H1 (cell line): Measurements from ENCODE around the gene TRIM28.

Experiments
- CEBPB ChIP-seq: IDR thresholded peaks from 2 replicates; pipeline ENCODE4 v1.6.1; 2012; ENCODE audit warnings: low read depth, low read length
- CTCF ChIP-seq, 3 experiments: IDR thresholded peaks; 1 replicate in 2 of 3; 2 replicates in 1 of 3; pipeline versions ENCODE4 v1.5.1 to v1.6.1; 2011; ENCODE audit warnings: low read length in 3 of 3, mild to moderate bottlenecking in 3 of 3, inconsistent platforms in 2 of 3, low read depth in 1 of 3, moderate library complexity in 1 of 3; ENCODE audit not compliant: insufficient read depth in 1 of 3; ENCODE audit errors: control extremely low read depth in 1 of 3
- EZH2 ChIP-seq: fragments of 200-600 bp; sonication (generic); IDR thresholded peaks from 2 replicates; pipeline ENCODE4 v1.7.1; 2012; ENCODE audit warnings: low read depth, mild to moderate bottlenecking, moderate library complexity, low read length, inconsistent platforms; ENCODE audit not compliant: severe bottlenecking
- GABPA ChIP-seq: IDR thresholded peaks from 2 replicates; pipeline ENCODE4 v1.6.1; 2011; ENCODE audit warnings: mild to moderate bottlenecking, low read length, moderate library complexity, borderline replicate concordance; ENCODE audit not compliant: insufficient read depth
- POLR2A ChIP-seq, 2 experiments: IDR thresholded peaks; 1 replicate in 1 of 2; 2 replicates in 1 of 2; pipeline ENCODE4 v1.6.1; 2011; ENCODE audit warnings: low read depth in 2 of 2, low read length in 2 of 2, mild to moderate bottlenecking in 2 of 2; ENCODE audit errors: control extremely low read depth in 1 of 2
- RAD21 ChIP-seq, 2 experiments: IDR thresholded peaks in 1 of 2; conservative IDR thresholded peaks in 1 of 2; 2 replicates each; pipeline ENCODE4 v1.6.1; 2011; ENCODE audit warnings: low read depth in 2 of 2, low read length in 2 of 2, improper control_type of control experiment in 1 of 2, inconsistent platforms in 1 of 2, mild to moderate bottlenecking in 1 of 2, moderate library complexity in 1 of 2

GRCh38 chr19:58499021-58499927, 44.6 kb upstream of the TRIM28 start:
- no peak for TF ChIP-seq POLR2A (IDR thresholded peaks at IDR 0.05; ENCODE audit: control extremely low read depth in 1 of 2, low read depth in 2 of 2, low read length in 2 of 2)
- no peak for TF ChIP-seq CTCF (IDR thresholded peaks at IDR 0.05; ENCODE audit: control extremely low read depth in 1 of 3, insufficient read depth in 1 of 3, low read depth in 1 of 3, low read length in 3 of 3)
- TF ChIP-seq RAD21 (IDR thresholded peaks at IDR 0.05 in 1 of 2, conservative IDR thresholded peaks at IDR 0.05 in 1 of 2; ENCODE audit: low read depth in 2 of 2, low read length in 2 of 2), result peak in 1 of 2 experiments; percentile 4; a peak in 1 of 4 replicates
- no peak for TF ChIP-seq EZH2
- TF ChIP-seq GABPA, result peak; percentile 98
- 0 out of 2 replicates have a peak, but pooled peaks have one; percentile 2 for TF ChIP-seq CEBPB
